Neural cell (in vitro differentiated cells): ENCODE data around the gene RIOK1.

Experiments used
- CTCF ChIP-seq: fragments of 450-650 bp; IDR thresholded peaks from 2 replicates; pipeline ENCODE4 v1.5.1; 2014; ENCODE audit warnings: antibody characterized with exemption, mild to moderate bottlenecking, moderate library complexity; ENCODE audit not compliant: poor library complexity, severe bottlenecking
- POLR2AphosphoS5 ChIP-seq: IDR thresholded peaks from 2 replicates; pipeline ENCODE4 v1.6.1; 2012
- SMC3 ChIP-seq: fragments of 450-650 bp; conservative IDR thresholded peaks from 2 replicates; pipeline ENCODE4 v1.6.1; 2014; ENCODE audit warnings: antibody characterized with exemption, mild to moderate bottlenecking, moderate library complexity; ENCODE audit not compliant: poor library complexity

- TF ChIP-seq CTCF (no peak), POLR2AphosphoS5 (no peak), SMC3 (no peak)
Observed at GRCh38 chr6:7431674-7432390, 42.2 kb downstream of the RIOK1 start.
